UCSD-AML1 (cell line): ENCODE measurements around the gene ACVR1.
"Not testable (repeated sequence)": the region's sequence is repeated elsewhere in the genome, so short reads cannot be mapped to it uniquely, and the experiment has no call there.

ENCODE experiments used
- DNase-seq: peaks from one replicate; lab custom pipeline; 2025; ENCODE audit not compliant: unreplicated experiment; lab: John Stamatoyannopoulos, UW

The ACVR1 gene

GRCh38 chr2:157727693-157728092, 148.4 kb downstream of the ACVR1 start:
- DNase-seq = no peak

GRCh38 chr2:157726946-157727345, 149.2 kb downstream of the ACVR1 start:
- DNase-seq = no peak

- no peak for DNase-seq
Measured at GRCh38 chr2:157725846-157726245, 150.3 kb downstream of the ACVR1 start.

- no peak for DNase-seq
Measured at GRCh38 chr2:157722580-157723234, 153.4 kb downstream of the ACVR1 start.

GRCh38 chr2:157720504-157720903, 155.6 kb downstream of the ACVR1 start:
- no peak for DNase-seq

GRCh38 chr2:157704653-157705052, 171.5 kb downstream of the ACVR1 start:
- DNase-seq = not testable (repeated sequence)

GRCh38 chr2:157704148-157704547, 172.0 kb downstream of the ACVR1 start:
- not testable (repeated sequence) for DNase-seq

- no peak for DNase-seq
Measured at GRCh38 chr2:157699806-157700205, 176.3 kb downstream of the ACVR1 start.

- DNase-seq = no peak
Measured at GRCh38 chr2:157699009-157699408, 177.1 kb downstream of the ACVR1 start.

- no peak for DNase-seq
Measured at GRCh38 chr2:157698430-157698829, 177.7 kb downstream of the ACVR1 start.

GRCh38 chr2:157696036-157696435, 180.1 kb downstream of the ACVR1 start:
- DNase-seq = no peak

- no peak for DNase-seq
Measured at GRCh38 chr2:157692768-157693167, 183.4 kb downstream of the ACVR1 start.

GRCh38 chr2:157691695-157692094, 184.4 kb downstream of the ACVR1 start:
- DNase-seq = no peak

GRCh38 chr2:157691131-157691530, 185.0 kb downstream of the ACVR1 start:
- DNase-seq = no peak
